ENCODE data around the gene LSM4. TPM values are rescaled to one million over a fixed set of nuclear protein-coding genes. Genes with fewer than 3 reads are reported as not detected.

The LSM4 gene
- total and polyA plus RNA-seq, 5 donors, result 55.6 to 131 (median 65.7) TPM

GRCh38 chr19:18273561-18274218 is 49.2 kb downstream of the LSM4 start:
- intact Hi-C loops (cut with DNase I), result loop anchor here in 2 of 4 donors (10.0 kb wide), 2 partner anchors 121 to 141 kb away; partner anchors contain the start of genes LRRC25 (in 1 of the 2) and SSBP4 (in 1 of the 2)
- WGBS, result 93% methylated on average over 13 of the region's 13 CpGs
- no peak overlapping the region for H3K4me3 ChIP-seq (ENCODE audit: low read length)
- DNase-seq, result no peak
- no peak for ATAC-seq
- H3K27me3 ChIP-seq (ENCODE audit: control insufficient read depth, insufficient read depth), result no peaks in the 10 kb centered on the region
- peaks cover 12% of the 10 kb centered on the region for H3K4me1 ChIP-seq (ENCODE audit: control insufficient read depth, insufficient read depth, low read length)
- no peaks in the 10 kb centered on the region for H3K9me3 ChIP-seq (ENCODE audit: control insufficient read depth, low read length)
- H3K27ac ChIP-seq (ENCODE audit: low read length), result no peak overlapping the region

GRCh38 chr19:18271433-18271841 is 51.4 kb downstream of the LSM4 start:
- intact Hi-C loops (cut with DNase I), result loop anchor here in 2 of 4 donors (10.0 kb wide), 2 partner anchors 123 to 143 kb away; partner anchors contain the start of genes LRRC25 (in 1 of the 2) and SSBP4 (in 1 of the 2)
- WGBS, result 42% methylated on average over 6 of the region's 6 CpGs

GRCh38 chr19:18270326-18270725 is 52.5 kb downstream of the LSM4 start:
- WGBS, result 90% methylated on average over 9 of the region's 9 CpGs
- no peak for ATAC-seq
- intact Hi-C loops (cut with DNase I), result loop anchor here in 2 of 4 donors (10.0 kb wide), 2 partner anchors 124 to 144 kb away; partner anchors contain the start of genes LRRC25 (in 1 of the 2) and SSBP4 (in 1 of the 2)

More at GRCh38 chr19:18271433-18271841, 51.4 kb downstream of the LSM4 start:
- ATAC-seq (no peak), DNase-seq (peak in 1 of 3 donors; percentile 66)
- Histone ChIP-seq H3K4me3 (ENCODE audit: low read length) (no peak overlapping the region), H3K9me3 (ENCODE audit: control insufficient read depth, low read length) (no peaks in the 10 kb centered on the region), H3K4me1 (ENCODE audit: control insufficient read depth, insufficient read depth, low read length) (peaks cover 7% of the 10 kb centered on the region), H3K27me3 (ENCODE audit: control insufficient read depth, insufficient read depth) (no peaks in the 10 kb centered on the region), H3K27ac (ENCODE audit: low read length) (no peak overlapping the region)

GRCh38 chr19:18269070-18269723 is 53.7 kb downstream of the LSM4 start:
- intact Hi-C loops (cut with DNase I), result loop anchor here in 1 of 4 donors (10.0 kb wide), 1 partner anchor 136 kb away; no protein-coding TSS in a partner anchor
- no peak for DNase-seq
- WGBS, result 78% methylated on average over 2 of the region's 2 CpGs
- Histone ChIP-seq H3K4me3 (ENCODE audit: low read length) (no peak overlapping the region), H3K9me3 (ENCODE audit: control insufficient read depth, low read length) (no peaks in the 10 kb centered on the region), H3K27ac (ENCODE audit: low read length) (no peak overlapping the region), H3K27me3 (ENCODE audit: control insufficient read depth, insufficient read depth) (no peaks in the 10 kb centered on the region), H3K4me1 (ENCODE audit: control insufficient read depth, insufficient read depth, low read length) (peaks cover under 1% of the 10 kb centered on the region)
- no peak for ATAC-seq

More at GRCh38 chr19:18270326-18270725, 52.5 kb downstream of the LSM4 start:
- Histone ChIP-seq H3K27me3 (ENCODE audit: control insufficient read depth, insufficient read depth) (no peaks in the 10 kb centered on the region), H3K9me3 (ENCODE audit: control insufficient read depth, low read length) (no peaks in the 10 kb centered on the region), H3K27ac (ENCODE audit: low read length) (no peak overlapping the region), H3K4me3 (ENCODE audit: low read length) (no peak overlapping the region), H3K4me1 (ENCODE audit: control insufficient read depth, insufficient read depth, low read length) (peaks cover 4% of the 10 kb centered on the region)
- no peak for DNase-seq

GRCh38 chr19:18266771-18267686 is 55.8 kb downstream of the LSM4 start:
- DNase-seq, result no peak
- intact Hi-C loops (cut with DNase I), result loop anchor here in 1 of 4 donors (10.0 kb wide), 1 partner anchor 138 kb away; no protein-coding TSS in a partner anchor
- WGBS, result 91% methylated on average over 42 of the region's 42 CpGs
- H3K9me3 ChIP-seq (ENCODE audit: control insufficient read depth, low read length), result no peaks in the 10 kb centered on the region
- H3K27ac ChIP-seq (ENCODE audit: low read length), result no peak overlapping the region
- ATAC-seq, result no peak
- no peak overlapping the region for H3K4me3 ChIP-seq (ENCODE audit: low read length)
- H3K4me1 ChIP-seq (ENCODE audit: control insufficient read depth, insufficient read depth, low read length), result no peaks in the 10 kb centered on the region
- no peaks in the 10 kb centered on the region for H3K27me3 ChIP-seq (ENCODE audit: control insufficient read depth, insufficient read depth)

DNA sequence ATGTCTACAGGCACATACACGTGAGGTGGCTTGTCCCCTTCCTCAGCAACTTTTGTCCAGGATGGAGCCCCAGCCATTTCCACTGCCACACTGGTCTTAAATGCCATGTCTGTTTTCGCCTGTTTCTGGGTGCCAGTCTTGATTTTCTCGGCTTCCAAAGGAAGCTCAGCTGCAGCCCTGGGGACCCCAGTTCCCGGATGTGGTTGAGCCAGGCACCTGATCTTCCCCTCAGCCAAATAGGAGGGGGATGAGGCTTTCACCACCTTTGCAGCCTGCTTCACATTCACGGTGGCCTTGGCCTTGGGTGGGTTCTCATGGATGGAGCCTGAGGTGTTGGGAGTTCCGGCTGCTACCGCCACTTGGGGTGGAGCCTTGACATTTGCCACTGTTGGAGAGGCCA is 57.3 kb downstream of the LSM4 start:
- 93% methylated on average over 7 of the region's 7 CpGs for WGBS
- Histone ChIP-seq H3K4me1 (ENCODE audit: control insufficient read depth, insufficient read depth, low read length) (no peaks in the 10 kb centered on the region), H3K27me3 (ENCODE audit: control insufficient read depth, insufficient read depth) (no peaks in the 10 kb centered on the region), H3K27ac (ENCODE audit: low read length) (no peak overlapping the region), H3K9me3 (ENCODE audit: control insufficient read depth, low read length) (no peaks in the 10 kb centered on the region), H3K4me3 (ENCODE audit: low read length) (no peak overlapping the region)
- no peak for DNase-seq
- no peak for ATAC-seq
- intact Hi-C loops (cut with DNase I), result loop anchor here in 1 of 4 donors (10.0 kb wide), 1 partner anchor 139 kb away; no protein-coding TSS in a partner anchor

- DNase-seq (peak in 1 of 3 donors; percentile 54), ATAC-seq (no peak)
- WGBS, result 95% methylated on average over 23 of the region's 23 CpGs
- Histone ChIP-seq H3K4me3 (ENCODE audit: low read length) (no peak overlapping the region), H3K27ac (ENCODE audit: low read length) (no peak overlapping the region), H3K9me3 (ENCODE audit: control insufficient read depth, low read length) (no peaks in the 10 kb centered on the region), H3K4me1 (ENCODE audit: control insufficient read depth, insufficient read depth, low read length) (no peaks in the 10 kb centered on the region), H3K27me3 (ENCODE audit: control insufficient read depth, insufficient read depth) (no peaks in the 10 kb centered on the region)
- intact Hi-C loops (cut with DNase I), result loop anchor here in 1 of 4 donors (10.0 kb wide), 1 partner anchor 140 kb away; no protein-coding TSS in a partner anchor
These were observed 57.8 kb downstream of the LSM4 start for GRCh38 chr19:18264971-18265540.

GRCh38 chr19:18264137-18264854 is 58.6 kb downstream of the LSM4 start:
- DNase-seq (peak in 1 of 3 donors; percentile 38), ATAC-seq (peak in 1 of 2 donors; percentile 2)
- Histone ChIP-seq H3K4me1 (ENCODE audit: control insufficient read depth, insufficient read depth, low read length) (no peaks in the 10 kb centered on the region), H3K4me3 (ENCODE audit: low read length) (no peak overlapping the region), H3K9me3 (ENCODE audit: control insufficient read depth, low read length) (no peaks in the 10 kb centered on the region), H3K27ac (ENCODE audit: low read length) (no peak overlapping the region), H3K27me3 (ENCODE audit: control insufficient read depth, insufficient read depth) (no peaks in the 10 kb centered on the region)
- WGBS, result 91% methylated on average over 23 of the region's 23 CpGs
- intact Hi-C loops (cut with DNase I), result loop anchor here in 1 of 4 donors (10.0 kb wide), 1 partner anchor 141 kb away; no protein-coding TSS in a partner anchor

DNA sequence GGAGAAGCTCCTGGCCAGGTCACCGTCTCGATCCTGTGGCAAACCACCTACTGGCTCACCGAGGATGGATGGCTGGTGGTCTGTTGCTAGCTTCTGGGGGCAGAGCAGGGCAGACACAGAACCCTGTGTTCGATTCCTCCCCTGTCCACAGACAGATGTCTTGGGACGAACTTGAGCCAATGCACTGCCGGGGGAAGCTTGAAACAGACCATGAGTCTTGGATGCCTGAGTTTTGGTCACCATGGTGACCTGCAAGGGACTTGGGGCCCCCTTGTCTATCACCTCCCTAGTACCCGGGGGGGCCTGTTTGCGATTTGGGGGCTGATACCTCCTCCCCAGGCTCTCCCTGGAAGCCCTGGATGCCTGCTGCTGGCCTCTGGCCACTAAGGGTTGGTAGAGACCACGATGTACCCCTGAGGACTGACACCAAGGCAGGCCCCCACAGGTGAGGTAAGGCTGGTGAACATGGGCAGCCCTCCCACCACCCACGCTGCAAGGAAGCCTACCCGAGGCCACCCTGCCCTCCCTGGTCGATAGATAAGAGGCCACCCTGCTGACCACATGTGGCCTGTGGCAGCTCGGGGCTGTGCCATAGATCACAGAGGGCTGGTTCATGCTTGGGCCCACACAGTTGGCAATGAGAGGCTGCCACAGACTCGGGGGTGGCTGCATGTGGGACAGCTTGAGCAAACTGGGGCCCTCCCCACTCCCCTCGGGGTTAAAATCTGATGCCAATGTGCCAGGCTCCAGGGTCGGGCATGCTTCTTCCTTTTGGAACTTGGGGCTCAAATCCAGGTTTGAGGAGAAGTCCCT is 59.3 kb downstream of the LSM4 start:
- WGBS, result 85% methylated on average over 16 of the region's 16 CpGs
- peak in 1 of 3 donors; percentile 36 for DNase-seq

More for the DNA sequence above, 59.3 kb downstream of the LSM4 start:
- H3K4me3 ChIP-seq (ENCODE audit: low read length), result no peak overlapping the region
- intact Hi-C loops (cut with DNase I), result loop anchor here in 1 of 4 donors (10.0 kb wide), 1 partner anchor 141 kb away; no protein-coding TSS in a partner anchor
- ATAC-seq, result no peak
- H3K27ac ChIP-seq (ENCODE audit: low read length), result no peak overlapping the region
- no peaks in the 10 kb centered on the region for H3K27me3 ChIP-seq (ENCODE audit: control insufficient read depth, insufficient read depth)
- H3K4me1 ChIP-seq (ENCODE audit: control insufficient read depth, insufficient read depth, low read length), result no peaks in the 10 kb centered on the region
- H3K9me3 ChIP-seq (ENCODE audit: control insufficient read depth, low read length), result no peaks in the 10 kb centered on the region
